Coronary artery (tissue), 2 donors: ENCODE measurements around the gene TBXA2R.

Source experiments
- DNase-seq: peaks from one replicate; pipeline ENCODE4 v3.0.0-alpha.2; 2017; ENCODE audit warnings: low spot score
- H3K27ac ChIP-seq, 2 donors: fragments of 200-600 bp; sonication (generic); one replicate each; pipeline ENCODE4 v1.5.1; 2016 to 2019
- H3K4me3 ChIP-seq: fragments of 200-600 bp; sonication (generic); 2 replicates; pipeline ENCODE4 v1.5.1; 2016; ENCODE audit warnings: mild to moderate bottlenecking, moderate library complexity
- CTCF ChIP-seq: fragments of 200-600 bp; sonication (generic); IDR thresholded peaks from one replicate; pipeline ENCODE4 v1.5.1; 2019; ENCODE audit warnings: antibody characterized with exemption

Gene TBXA2R

GRCh38 chr19:3638208-3639193, 31.8 kb upstream of the TBXA2R start:
- no peak for TF ChIP-seq CTCF
- no peak overlapping the region for H3K27ac ChIP-seq
- H3K4me3 ChIP-seq: no peak overlapping the region
- DNase-seq: no peak

GRCh38 chr19:3637621-3638020, 30.9 kb upstream of the TBXA2R start:
- Histone ChIP-seq H3K4me3 (no peak overlapping the region), H3K27ac (no peak overlapping the region)
- DNase-seq: no peak
- TF ChIP-seq CTCF: no peak

DNA sequence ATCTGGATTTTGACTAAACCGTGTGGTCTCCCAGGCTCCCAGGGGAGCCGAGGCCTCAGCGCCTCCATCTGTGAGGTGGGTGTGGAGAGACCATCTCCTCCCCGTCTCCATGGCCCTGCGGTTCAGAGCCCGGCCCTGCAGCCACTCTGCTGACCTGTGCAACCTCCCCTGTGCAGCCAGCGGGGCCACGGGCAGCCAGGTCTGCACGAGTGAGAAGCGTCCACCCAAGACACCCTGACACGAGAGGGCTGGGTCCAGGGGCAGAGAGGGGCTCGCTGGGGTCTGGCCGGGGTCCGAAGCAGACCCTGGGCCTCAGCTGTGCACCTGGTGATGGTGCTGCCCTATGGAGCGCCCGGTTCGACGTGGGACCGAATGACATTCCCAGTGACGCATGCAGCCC, 30.3 kb upstream of the TBXA2R start:
- Histone ChIP-seq H3K4me3 (no peak overlapping the region), H3K27ac (no peak overlapping the region)
- TF ChIP-seq CTCF: no peak
- no peak for DNase-seq

- no peak for TF ChIP-seq CTCF
- no peak overlapping the region for H3K27ac ChIP-seq
- no peak for DNase-seq
Measured at GRCh38 chr19:3636506-3636905, 29.8 kb upstream of the TBXA2R start.

GRCh38 chr19:3634496-3635045, 27.9 kb upstream of the TBXA2R start:
- no peak overlapping the region for H3K27ac ChIP-seq
- DNase-seq: no peak
- no peak overlapping the region for H3K4me3 ChIP-seq
- TF ChIP-seq CTCF: no peak

More at GRCh38 chr19:3636506-3636905, 29.8 kb upstream of the TBXA2R start:
- H3K4me3 ChIP-seq: no peak overlapping the region

DNA sequence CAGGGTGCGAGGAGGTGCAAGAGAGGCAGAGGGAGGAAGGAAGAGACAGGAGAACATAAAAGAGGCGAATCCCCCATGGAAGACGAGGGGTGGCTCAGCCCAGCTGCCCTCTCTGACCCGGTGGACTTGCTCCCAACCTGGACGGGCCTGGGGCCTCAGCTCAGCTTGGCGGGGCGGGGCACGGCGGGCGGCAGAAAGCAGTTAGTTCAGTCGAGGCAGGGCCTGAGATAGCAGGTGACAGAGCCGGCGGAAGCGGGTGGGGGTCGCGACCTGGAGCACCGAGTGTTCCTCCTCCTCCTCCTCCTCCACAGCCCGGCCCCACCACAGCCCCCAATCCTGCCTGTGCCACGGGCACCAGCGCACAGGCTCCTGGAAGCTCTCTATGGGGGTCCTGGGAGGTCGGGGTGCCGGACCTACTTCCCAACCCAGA, 26.9 kb upstream of the TBXA2R start:
- Histone ChIP-seq H3K27ac (no peak overlapping the region), H3K4me3 (no peak overlapping the region)
- no peak for TF ChIP-seq CTCF
- no peak for DNase-seq
